HG02938 (cell line): ENCODE measurements around the gene CEP83.
A peak's percentile ranks its signal among the peaks of the same experiment; 100 is the strongest.
"Not testable (repeated sequence)": the region's sequence is repeated elsewhere in the genome, so short reads cannot be mapped to it uniquely, and the experiment has no call there.

Experiments
- ATAC-seq: cut with Tn5 transposase; IDR thresholded peaks from one replicate; pipeline ENCODE4 v1.9.1; 2021; ENCODE audit warnings: mild to moderate bottlenecking, moderate library complexity; ENCODE audit not compliant: unreplicated experiment

CEP83 gene, protein sequence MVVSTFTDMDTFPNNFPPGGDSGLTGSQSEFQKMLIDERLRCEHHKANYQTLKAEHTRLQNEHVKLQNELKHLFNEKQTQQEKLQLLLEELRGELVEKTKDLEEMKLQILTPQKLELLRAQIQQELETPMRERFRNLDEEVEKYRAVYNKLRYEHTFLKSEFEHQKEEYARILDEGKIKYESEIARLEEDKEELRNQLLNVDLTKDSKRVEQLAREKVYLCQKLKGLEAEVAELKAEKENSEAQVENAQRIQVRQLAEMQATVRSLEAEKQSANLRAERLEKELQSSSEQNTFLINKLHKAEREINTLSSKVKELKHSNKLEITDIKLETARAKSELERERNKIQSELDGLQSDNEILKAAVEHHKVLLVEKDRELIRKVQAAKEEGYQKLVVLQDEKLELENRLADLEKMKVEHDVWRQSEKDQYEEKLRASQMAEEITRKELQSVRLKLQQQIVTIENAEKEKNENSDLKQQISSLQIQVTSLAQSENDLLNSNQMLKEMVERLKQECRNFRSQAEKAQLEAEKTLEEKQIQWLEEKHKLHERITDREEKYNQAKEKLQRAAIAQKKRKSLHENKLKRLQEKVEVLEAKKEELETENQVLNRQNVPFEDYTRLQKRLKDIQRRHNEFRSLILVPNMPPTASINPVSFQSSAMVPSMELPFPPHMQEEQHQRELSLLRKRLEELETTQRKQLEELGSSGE

GRCh38 chr12:94459728-94460615 is at the start of gene CEP83:
Gene CEP83 (minus strand): TSS chr12:94459867. CDS start chr12:94412490, 47,377 bp downstream.
- ATAC-seq: peak; percentile 93

DNA sequence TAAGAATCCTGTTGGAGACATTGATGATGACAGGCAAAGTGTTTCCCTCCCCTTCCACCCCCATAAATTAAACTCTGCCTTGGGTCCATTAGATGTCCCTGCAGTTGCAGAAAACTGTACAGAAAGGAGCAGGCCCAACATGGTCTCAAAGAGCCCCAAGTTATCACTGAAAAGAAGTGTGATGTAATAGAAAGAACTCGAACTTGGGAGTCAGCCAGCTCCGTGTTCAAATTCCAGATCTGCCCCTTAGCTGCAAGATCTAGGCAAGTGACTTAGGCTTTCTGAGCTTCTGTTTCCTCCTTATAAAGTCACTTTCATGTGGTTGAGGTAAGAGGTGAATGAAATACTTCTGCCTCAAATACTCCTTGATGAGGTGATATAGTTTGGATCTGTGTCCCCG is 49.6 kb upstream of the CEP83 start:
- no peak for ATAC-seq

DNA sequence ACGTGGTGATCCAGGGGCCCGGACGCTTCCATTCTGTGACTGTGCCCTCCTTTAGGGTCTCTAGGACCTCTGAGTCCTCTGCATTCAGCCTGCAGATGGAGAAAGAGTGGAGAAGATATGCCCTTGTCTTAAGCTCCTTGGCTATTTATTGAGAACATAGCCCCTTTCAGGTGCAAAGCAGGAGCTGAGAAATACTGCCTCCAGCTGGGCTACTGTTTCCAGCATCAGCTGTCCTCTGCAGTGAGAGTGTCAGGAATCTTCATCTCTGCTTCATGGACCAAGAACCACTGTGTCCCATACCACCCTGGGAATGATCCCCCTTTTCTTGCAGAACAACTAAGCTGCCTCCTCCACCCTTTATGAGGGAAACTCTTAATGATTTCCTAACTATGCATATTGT is 47.8 kb upstream of the CEP83 start:
- ATAC-seq: no peak

- ATAC-seq: no peak
Observed at GRCh38 chr12:94504386-94504785, 44.7 kb upstream of the CEP83 start.

DNA sequence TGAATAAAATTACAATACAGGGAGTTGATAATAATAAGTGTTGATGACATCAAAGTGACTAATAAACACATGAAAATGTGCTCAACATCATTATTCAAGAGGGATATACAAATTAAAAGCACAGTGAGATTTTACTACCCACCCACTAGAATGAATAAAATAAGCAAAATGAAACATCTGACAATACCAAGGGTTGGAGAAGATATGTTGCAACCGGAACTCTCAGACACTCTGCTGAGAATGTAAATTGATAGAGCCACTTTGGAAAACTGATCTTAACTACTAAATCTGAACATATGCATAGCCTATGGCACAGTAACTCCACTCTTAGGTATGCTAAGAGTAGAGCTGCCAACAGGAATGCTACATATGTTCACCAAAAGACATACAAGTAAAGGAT is 44.0 kb upstream of the CEP83 start:
- no peak for ATAC-seq

- ATAC-seq: no peak
Observed at GRCh38 chr12:94500831-94501567, 41.3 kb upstream of the CEP83 start.

GRCh38 chr12:94498698-94499097 is 39.0 kb upstream of the CEP83 start:
- ATAC-seq: no peak

DNA sequence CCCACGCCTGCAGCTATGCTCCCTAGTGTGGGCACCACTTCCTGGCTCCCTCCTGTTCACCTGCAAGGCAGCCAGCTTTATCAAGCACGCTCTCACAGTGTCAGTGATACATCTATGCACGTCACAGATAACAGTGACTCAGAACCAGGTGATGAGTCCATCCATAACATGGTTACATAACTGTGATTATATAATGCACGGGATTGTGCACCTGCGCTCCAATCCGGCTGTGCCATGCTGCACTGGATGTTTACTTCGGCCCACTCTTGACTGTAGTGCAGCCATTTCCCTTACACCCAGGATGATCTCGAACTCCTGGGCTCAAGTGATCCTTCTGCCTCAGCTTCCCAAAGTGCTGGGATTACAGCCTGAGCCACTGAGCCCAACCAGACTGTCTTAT is 38.4 kb upstream of the CEP83 start:
- no peak for ATAC-seq

- no peak for ATAC-seq
Observed at GRCh38 chr12:94495445-94496115, 35.9 kb upstream of the CEP83 start.

DNA sequence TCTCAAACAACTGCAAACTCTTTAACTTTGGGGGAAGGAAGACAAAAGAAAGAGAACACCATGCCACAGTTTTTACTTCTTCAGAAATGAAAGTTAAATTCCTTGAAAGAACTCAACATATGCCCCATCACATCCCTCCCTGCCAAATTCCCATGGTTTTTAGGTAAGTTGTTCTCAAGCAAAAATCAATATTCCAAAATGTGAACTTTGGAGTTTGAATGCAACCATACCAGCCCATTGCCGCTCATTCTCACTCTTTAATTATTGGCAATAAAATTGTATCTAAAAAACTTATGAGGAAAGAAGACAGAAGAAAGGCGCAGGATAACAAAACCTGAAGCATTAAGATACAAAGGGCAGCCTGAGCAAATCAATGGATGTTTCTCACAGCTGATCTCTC is 31.8 kb upstream of the CEP83 start:
- no peak for ATAC-seq

- ATAC-seq: peak; percentile 98
Observed at GRCh38 chr12:94488463-94488862, 28.8 kb upstream of the CEP83 start.

- no peak for ATAC-seq
Observed at GRCh38 chr12:94481734-94482133, 22.1 kb upstream of the CEP83 start.

DNA sequence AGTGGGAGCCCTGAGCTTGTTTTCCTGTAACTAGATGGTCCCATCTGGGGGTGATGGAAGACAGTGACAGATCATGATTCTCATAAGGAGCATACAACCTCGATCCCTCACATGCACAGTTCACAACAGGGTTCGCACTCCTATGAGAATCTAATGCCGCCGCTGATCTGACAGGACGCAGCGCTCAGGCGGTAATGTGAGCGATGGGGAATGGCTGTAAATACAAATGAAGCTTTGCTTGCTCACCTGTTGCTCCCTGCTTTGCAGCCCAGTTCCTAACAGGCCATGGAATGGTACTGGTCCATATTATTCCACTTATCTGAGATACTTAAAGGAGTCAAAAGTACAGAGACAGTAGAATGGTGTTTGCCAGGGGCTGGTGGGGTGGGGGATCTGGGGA is 9.9 kb upstream of the CEP83 start:
- ATAC-seq: no peak

DNA sequence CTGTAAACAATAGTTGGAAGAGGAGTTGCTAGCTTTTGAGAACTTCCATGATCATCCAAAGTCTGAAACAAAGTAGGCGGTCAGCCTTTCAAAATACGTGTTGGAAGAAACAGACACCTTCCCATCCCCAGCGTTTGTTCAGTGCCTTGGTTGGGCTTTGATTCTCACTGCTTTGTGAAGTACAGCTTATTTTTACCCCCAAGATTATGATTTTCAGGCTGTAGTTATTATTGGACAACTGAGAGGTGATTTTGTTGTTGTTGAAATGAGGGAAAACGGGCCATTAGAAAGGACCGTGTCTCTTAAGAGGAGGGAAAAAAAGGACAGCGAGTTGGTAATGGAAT is 921 bp upstream of the CEP83 start:
- no peak for ATAC-seq

GRCh38 chr12:94458877-94459727 is 565 bp downstream of the CEP83 start:
- ATAC-seq: peak; percentile 33

GRCh38 chr12:94457311-94457710 is 2.4 kb downstream of the CEP83 start:
- no peak for ATAC-seq

- ATAC-seq: not testable (repeated sequence)
Observed at GRCh38 chr12:94454318-94454717, 5.3 kb downstream of the CEP83 start.

DNA sequence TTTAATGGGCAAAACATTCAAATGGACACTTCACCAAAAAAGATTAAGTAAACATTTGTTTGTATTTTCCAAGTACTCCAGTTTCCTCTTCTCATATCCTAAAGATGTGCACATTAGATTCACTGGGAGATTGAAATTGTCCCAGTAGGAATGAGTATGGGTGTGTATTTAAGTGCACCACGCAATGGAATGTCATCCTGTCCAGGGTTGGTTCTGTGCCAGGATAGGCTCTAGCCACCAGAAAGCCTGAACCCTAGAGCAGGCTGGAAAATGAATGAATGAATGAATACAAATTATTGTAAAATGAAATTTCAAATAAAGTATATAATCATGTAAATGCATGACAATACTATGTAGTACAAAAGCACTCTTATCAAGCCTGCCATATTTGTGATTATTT is 14.0 kb downstream of the CEP83 start:
- ATAC-seq: no peak

- ATAC-seq: no peak
Observed at GRCh38 chr12:94437303-94437702, 22.4 kb downstream of the CEP83 start.
